ENCODE data around the gene C20orf173.

Gene C20orf173

GRCh38 chr20:35502352-35502751 is 27.1 kb downstream of the C20orf173 start:
- peak; percentile 70 for DNase-seq (ENCODE audit: low read depth)
- TF ChIP-seq CTCF (IDR thresholded peaks at IDR 0.05; ENCODE audit: insufficient read depth, low read depth, low read length, missing control alignments), result no peak
- no peak overlapping the region for H3K4me3 ChIP-seq (ENCODE audit: low read depth, low read length)

GRCh38 chr20:35499271-35499670 is 30.2 kb downstream of the C20orf173 start:
- H3K4me3 ChIP-seq (ENCODE audit: low read depth, low read length), result no peak overlapping the region
- no peak for TF ChIP-seq CTCF (IDR thresholded peaks at IDR 0.05; ENCODE audit: insufficient read depth, low read depth, low read length, missing control alignments)
- DNase-seq (ENCODE audit: low read depth), result no peak

- no peak overlapping the region for H3K4me3 ChIP-seq (ENCODE audit: low read depth, low read length)
- TF ChIP-seq CTCF (IDR thresholded peaks at IDR 0.05; ENCODE audit: insufficient read depth, low read depth, low read length, missing control alignments), result no peak
- DNase-seq (ENCODE audit: low read depth), result no peak
These were observed 31.7 kb downstream of the C20orf173 start for GRCh38 chr20:35497780-35498189.

GRCh38 chr20:35497320-35497719 is 32.1 kb downstream of the C20orf173 start:
- no peak overlapping the region for H3K4me3 ChIP-seq (ENCODE audit: low read depth, low read length)
- no peak for DNase-seq (ENCODE audit: low read depth)
- TF ChIP-seq CTCF (IDR thresholded peaks at IDR 0.05; ENCODE audit: insufficient read depth, low read depth, low read length, missing control alignments), result no peak

- H3K4me3 ChIP-seq (ENCODE audit: low read depth, low read length), result no peak overlapping the region
- no peak for TF ChIP-seq CTCF (IDR thresholded peaks at IDR 0.05; ENCODE audit: insufficient read depth, low read depth, low read length, missing control alignments)
- no peak for DNase-seq (ENCODE audit: low read depth)
These were observed 33.0 kb downstream of the C20orf173 start for GRCh38 chr20:35496481-35496880.

- H3K4me3 ChIP-seq (ENCODE audit: low read depth, low read length), result no peak overlapping the region
- DNase-seq (ENCODE audit: low read depth), result no peak
- TF ChIP-seq CTCF (IDR thresholded peaks at IDR 0.05; ENCODE audit: insufficient read depth, low read depth, low read length, missing control alignments), result no peak
These were observed 37.1 kb downstream of the C20orf173 start for GRCh38 chr20:35492352-35492751.

GRCh38 chr20:35491823-35492222 is 37.6 kb downstream of the C20orf173 start:
- no peak for DNase-seq (ENCODE audit: low read depth)
- peak overlapping the region; percentile 99 for H3K4me3 ChIP-seq (ENCODE audit: low read depth, low read length)
- TF ChIP-seq CTCF (IDR thresholded peaks at IDR 0.05; ENCODE audit: insufficient read depth, low read depth, low read length, missing control alignments), result no peak
